Measurements from ENCODE around the gene ERCC2.

- TF ChIP-seq POLR2A (IDR thresholded peaks at IDR 0.05), result no peak
- TF ChIP-seq, protein P1, sequence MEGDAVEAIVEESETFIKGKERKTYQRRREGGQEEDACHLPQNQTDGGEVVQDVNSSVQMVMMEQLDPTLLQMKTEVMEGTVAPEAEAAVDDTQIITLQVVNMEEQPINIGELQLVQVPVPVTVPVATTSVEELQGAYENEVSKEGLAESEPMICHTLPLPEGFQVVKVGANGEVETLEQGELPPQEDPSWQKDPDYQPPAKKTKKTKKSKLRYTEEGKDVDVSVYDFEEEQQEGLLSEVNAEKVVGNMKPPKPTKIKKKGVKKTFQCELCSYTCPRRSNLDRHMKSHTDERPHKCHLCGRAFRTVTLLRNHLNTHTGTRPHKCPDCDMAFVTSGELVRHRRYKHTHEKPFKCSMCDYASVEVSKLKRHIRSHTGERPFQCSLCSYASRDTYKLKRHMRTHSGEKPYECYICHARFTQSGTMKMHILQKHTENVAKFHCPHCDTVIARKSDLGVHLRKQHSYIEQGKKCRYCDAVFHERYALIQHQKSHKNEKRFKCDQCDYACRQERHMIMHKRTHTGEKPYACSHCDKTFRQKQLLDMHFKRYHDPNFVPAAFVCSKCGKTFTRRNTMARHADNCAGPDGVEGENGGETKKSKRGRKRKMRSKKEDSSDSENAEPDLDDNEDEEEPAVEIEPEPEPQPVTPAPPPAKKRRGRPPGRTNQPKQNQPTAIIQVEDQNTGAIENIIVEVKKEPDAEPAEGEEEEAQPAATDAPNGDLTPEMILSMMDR (IDR thresholded peaks at IDR 0.05), result no peak
Measured at GRCh38 chr19:45418802-45419201, 48.4 kb upstream of the ERCC2 start.

All from thyroid gland (tissue), 4 donors.